Renal cortex interstitium (tissue), 11 donors: ENCODE measurements around the gene SIK3. TPM values are rescaled to one million over a fixed set of nuclear protein-coding genes. Genes with fewer than 3 reads are reported as not detected.
"Not testable (repeated sequence)": the region's sequence is repeated elsewhere in the genome, so short reads cannot be mapped to it uniquely, and the experiment has no call there.

ENCODE experiments used
- DNase-seq, 11 donors: peaks; one replicate each; pipeline ENCODE4 v3.0.0-alpha.2; 2013; ENCODE audit warnings: low read depth in 9 of 11, low spot score in 4 of 11; ENCODE audit errors: extremely low read depth in 1 of 11
- polyA plus RNA-seq, 3 donors: library from polyadenylated mRNA; unstranded; fragments of 120-200 nt; gene quantifications; one replicate each; pipeline ENCODE4 v1.2.1, GENCODE V29; 2013; ENCODE audit not compliant: insufficient read length in 3 of 3

SIK3 gene
- polyA plus RNA-seq, 3 donors: 34.7 to 48.6 (median 36.1) TPM

DNA sequence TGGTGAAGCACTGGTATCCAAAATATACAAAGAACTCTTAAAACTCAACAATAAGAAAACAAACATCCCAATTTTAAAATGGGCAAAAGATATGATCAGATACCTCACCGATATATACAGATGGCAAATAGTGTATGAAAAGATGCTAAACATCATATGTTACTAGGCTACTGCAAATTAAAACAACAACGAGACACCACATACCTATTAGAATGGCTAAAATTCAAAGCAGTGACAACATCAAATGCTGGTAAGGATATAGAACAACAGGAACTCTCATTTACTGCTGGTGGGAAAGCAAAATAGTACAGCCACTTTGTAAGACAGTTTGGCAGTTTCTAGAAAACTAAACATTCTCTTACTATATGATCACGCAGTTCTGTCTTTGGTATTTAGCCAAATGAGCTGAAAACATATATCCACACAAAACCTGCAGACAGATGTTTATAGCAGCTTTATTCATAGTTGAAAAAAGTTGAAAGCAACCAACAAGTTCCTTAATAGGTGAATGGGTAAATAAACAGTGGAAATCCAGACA is 38.5 kb downstream of the SIK3 start:
- DNase-seq: no peak

DNA sequence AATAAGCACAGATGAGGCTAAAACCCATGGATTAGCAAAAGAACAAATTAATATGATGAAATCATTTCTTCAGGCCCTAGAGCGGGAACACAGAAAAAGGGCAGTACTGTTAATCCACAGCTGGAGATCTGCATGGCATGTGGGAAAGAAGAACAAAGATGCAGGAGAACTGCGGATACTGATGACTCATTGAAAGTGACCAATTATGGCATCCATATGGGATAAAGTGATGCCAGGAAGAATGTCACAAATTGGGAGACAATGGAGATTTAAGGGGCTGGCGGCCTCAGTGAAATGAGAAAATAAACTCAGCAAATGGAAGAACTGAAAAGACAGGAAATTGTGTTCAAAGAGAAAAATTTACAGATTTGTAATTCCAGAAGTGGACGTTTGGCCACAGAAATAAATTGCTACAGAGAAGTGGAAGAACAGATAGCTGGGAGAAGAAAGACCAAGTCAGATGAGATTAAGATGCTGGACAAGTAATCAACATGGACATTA is 39.4 kb downstream of the SIK3 start:
- no peak for DNase-seq

DNA sequence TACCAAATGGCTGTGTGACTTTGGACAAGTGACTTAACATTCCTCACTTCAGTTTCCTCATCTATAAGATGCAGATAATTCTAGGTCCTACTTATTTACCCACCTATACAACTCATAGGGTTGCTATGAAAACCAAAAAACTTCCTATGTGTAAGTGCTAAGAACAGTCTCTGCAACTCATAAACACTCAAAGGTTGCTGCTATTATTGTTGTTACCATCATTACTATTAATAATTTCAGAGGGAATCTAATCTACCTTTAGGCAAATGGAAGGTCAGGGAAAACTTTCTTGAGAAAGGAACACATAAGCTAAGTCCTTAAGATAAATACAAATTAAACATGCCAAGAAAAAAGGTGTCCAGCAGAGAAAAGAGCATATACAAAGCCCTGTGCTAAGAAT is 40.5 kb downstream of the SIK3 start:
- DNase-seq: no peak

DNA sequence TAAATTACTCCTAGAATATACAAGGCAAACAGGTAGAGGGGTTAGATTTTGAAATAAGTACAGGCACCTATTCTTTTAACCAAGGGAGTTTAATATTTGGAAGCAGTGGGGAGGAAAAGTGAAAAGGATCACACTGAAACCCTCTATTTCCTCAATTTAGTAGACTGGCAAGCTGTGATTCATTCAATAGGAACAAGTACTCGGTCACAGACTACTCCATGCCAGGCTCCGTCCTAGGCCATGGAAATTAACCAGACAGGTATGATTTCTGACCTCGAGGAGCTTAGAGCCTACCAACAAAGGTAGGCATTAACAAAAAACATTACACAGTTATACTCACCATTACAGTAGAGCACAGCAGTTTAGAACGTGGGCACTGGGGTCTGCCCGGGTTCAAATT is 40.9 kb downstream of the SIK3 start:
- DNase-seq: no peak

DNA sequence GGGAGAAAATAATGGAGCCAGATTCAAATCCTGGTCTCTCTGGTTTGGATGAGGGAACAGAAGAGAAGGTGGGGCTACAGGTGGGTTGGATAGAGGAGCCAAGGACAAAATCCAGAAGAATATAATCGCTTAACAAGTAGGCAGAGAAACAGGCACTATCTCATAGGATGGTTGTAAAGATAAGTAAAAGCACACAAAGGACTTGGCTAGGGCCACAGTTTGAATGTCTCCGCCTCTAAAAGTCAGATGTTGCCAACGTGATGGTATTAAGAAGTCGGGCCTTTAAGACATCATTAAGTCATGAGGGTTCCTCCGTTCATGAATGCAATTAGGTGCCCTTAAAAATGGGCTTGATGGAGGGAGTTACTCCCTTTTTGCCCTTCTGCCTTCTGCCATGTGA is 42.8 kb downstream of the SIK3 start:
- DNase-seq: no peak

DNA sequence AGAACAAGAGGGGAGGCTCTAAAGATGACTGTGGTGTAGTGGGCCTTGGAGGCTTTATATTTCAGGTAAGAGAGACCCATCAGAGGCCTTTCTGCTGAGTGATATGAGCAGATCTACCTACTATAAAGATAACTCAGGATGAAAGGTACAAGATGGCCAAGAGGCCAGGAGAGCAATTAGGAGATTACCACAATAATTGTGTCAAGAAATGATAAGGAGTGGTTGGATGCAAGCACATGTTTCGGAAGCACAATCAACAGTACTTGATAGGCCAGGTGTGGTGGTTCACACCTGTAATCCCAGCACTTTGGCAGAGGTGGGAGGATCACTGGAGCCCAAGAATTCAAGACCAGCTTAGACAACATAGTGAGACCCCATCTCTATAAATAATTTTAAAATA is 43.8 kb downstream of the SIK3 start:
- DNase-seq: no peak

DNA sequence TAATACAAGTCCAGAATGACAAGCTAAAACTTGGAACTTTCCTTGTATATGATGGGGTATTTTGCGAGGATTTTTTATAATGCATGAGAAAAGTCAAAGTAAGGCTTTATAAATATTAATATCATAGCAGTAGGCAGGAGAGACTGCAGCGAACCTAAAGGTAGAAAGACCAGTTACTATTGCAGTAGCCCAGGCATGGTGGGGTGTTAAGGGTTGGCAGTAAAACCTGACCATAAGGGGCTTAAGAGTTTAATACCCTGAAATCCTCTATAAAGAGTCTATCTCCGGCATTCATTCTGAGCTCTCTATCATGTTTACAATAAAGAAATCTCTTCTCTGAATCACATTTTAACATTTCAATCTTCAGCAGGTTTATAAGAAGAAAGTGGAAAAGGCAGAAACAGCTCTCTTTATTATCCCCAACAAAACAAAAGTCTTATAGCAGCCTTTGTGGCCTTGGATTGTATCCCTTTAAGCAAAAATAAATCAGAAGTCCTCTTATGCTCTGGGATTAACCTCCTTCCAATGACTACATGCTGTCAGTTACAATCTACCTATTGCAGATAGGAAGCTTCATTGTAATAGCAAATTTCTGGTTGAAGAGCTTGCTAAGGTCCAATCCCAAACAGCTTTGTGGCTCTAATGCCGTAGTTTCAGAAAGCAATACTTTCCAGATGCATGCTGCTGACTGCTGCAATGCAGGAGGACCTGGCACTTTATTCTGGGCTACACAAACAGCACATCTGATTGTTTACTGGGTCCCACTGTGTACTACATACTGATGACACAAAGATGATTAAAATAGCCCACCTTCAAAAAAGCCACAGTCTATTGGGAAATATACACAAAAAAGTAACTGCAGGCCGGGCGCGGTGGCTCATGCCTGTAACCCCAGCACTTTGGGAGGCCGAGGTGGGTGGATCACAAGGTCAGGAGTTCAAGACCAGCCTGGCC is 45.8 kb downstream of the SIK3 start:
- no peak for DNase-seq

DNA sequence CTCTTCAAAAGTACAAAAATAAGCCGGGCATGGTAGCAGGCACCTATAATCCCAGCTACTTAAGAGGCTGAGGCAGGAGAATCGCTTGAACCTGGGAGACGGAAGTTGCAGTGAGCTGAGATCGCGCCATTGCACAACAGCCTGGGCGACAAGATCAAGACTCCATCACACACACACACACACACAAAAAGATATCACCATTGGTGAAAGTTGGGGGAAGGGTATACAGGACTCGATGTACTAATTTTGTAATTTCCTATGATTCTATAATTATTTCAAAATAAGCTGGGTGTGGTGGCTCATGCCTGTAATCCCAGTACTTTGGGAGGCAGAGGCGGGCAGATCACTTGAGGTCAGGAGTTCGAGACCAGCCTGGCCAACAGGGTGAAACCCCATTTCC is 48.1 kb downstream of the SIK3 start:
- DNase-seq: not testable (repeated sequence)

DNA sequence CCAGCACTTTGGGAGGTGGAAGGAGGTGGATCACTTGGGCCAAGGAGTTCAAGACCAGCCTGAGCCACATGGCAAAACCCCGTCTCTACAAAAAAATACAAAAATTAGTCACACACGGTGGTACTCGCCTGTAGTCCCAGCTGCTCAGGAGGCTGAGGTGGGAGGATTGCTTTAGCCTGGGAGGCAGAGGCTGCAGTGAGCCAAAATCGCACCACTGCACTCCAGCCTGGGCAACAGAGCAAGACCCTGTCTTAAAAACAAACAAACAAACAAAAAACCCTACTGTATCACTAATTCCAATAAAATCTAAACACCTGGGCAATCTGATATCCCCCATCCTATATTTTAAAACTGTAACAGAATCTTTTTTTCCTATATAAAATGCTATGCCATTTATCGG is 51.6 kb downstream of the SIK3 start:
- DNase-seq: not testable (repeated sequence)

DNA sequence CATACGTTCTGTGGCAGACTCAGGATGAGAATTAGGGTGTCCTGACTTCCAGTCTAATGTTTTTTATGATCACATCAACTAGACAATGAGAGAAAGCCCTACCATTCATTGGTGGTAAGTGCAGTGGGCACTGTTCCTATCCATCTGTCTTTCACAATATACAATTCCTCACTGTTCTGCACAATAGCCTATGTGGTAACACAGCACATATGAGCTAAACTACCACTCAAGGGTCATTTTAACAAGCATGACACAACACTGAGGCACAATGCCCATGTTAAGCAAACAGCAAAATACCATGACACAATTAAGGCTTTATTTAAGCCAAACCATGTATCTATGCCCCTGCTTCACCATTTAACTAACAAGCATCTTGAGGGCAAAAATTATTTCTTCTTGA is 52.3 kb downstream of the SIK3 start:
- DNase-seq: no peak

DNA sequence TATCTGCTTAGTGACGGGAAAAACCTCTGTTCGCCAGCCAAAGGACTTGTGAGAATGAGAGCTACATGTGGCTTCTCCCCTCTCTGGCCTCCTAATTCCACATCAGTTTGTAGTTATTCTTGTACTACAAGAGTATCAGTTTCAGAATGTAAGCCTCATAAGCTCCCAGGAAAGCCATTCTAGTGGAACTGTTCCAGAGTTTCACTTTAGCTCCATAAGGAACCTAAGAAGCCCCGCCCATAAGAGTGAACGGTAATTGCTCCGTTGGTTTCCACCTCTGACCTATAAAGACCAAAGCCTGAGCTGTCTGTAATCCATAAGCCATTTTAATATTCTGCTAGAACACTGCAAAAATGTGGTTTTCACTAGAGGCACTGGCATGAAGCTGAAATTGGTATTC is 53.0 kb downstream of the SIK3 start:
- peak; percentile 36 to 72 (median 49) for DNase-seq

DNA sequence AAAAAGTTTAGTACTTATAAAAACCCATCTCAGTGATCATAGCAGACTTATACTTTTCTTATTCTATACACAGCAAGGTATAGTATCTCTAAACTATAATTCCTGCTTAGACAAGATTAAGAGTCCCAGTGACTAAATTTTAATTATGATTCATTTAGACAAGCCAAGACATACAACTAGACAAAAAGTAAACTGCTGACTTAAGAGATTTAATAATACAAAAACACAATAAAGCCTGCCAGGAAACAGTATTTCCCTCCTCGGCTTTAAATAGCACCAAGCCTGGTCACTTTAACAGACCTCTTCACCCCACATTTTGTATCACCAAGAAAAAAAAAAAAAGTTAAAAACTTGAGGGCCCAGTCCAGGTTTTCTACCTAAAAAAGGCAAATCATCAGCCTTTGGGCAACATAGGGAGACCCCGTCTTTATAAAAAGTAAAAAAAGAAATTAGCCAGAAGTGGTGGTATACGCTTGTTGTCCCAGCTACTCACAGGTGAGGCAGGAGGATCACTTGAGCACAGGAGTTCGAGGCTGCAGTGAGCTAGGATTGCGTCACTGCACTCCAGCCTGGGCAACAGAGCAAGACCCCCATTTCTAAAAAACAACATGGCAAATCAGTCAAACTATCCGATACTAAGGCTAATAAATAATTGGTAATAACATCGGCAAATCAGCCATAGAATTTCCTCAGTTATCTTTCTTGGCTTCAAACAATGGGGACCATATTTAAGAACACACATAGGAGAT is 53.8 kb downstream of the SIK3 start:
- no peak for DNase-seq

DNA sequence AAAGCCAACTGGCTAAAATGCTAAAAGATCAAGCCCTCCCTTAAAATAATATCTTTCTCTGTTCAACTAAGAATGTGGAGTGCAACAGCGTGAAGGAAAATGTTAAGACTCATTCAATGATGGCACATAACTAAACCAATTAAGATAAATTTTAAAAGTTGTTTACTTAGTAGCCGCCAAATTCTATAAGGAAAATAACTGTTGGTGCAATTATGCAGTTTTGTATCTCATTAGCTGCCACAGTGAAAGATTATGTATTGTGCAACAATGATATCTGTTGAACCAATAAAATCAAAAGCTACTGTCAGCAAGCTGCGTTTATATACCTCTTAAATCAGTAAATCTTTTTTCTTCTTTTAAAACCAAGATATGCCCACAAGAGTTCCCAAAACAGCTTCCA is 55.5 kb downstream of the SIK3 start:
- DNase-seq: no peak

DNA sequence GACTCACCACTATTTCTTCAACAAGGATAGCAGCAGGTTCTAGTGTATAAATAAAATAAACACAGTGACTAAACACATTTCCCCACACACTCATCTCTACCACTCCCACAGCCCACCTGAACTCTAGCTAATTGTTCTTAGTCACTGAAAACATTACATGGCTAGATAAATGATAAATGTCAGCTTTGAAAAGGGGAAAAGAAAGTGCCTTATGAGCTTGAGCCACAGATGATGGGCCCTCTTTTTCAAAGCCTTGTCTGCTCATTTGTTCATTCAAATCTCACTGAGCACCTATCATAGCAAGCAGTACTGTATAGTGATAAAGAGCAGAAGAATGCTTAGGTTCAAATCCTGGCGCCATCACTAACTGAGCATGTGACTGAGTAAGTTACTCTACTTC is 58.3 kb downstream of the SIK3 start:
- DNase-seq: no peak

DNA sequence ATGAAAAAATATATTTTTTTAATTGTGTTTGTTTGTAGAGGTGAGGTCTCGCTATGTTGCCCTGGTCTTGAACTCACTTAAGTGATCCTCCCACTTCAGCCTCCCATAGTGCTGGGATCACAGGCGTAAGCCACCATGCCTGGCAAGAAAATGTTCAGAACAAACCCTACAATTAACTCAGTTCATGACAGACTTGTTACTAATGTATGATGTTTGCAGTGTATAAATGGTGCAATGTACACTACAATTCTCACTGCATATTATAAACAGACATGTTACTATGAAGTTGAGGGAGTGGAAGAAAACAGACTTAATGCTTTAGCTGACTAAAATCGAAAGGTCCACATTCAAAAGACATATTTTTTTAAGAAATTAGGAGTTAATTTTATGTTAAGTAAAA is 59.0 kb downstream of the SIK3 start:
- no peak for DNase-seq

DNA sequence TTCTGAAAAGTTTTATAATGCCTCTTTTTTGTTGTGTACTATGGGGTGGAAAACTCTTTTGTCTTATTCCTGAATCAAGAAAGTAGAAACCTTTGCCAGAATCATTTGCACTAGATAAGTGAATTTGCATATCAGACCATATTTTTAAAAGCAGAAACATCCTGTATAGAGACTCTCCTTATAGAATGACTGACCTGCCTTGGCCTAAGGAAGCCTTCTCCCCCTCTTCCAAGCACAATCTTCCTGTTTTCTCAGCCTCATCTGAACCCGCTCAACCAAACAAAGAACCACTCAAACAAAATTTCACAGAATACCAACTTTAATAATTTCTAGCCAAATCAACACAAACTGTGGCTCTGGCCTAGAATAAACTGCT is 60.3 kb downstream of the SIK3 start:
- no peak for DNase-seq

DNA sequence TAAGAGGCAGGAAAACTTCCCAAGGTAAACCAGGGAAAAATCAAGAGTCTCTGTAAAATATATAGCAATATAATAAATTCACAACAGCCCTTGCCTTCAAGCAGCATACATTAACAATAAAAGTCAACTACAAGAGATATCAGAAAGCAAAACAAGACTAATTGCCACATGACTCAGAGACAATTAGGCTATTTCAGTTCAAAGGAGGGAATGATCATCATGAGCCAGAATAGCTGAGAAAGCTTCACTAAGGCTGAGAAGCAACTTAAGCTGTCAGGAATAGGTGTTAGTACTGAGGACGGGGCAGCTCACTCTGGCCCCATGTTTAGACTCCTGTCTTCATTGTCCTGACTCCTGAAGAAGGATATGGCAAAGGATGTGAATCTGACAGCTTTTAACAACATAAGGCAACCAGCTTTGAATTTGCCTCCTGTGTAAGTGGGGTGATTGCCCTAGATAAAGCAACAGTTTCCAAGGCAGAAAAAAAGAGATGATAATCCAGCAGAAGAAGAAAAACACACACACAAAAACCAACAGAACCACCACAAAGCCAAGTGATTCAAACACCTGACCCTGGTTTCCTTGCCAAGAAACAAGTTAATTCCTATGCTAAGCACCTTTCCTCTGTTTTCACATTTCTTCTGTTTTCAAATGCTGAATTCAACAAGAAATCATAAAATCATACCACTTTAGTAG is 60.8 kb downstream of the SIK3 start:
- DNase-seq: no peak

DNA sequence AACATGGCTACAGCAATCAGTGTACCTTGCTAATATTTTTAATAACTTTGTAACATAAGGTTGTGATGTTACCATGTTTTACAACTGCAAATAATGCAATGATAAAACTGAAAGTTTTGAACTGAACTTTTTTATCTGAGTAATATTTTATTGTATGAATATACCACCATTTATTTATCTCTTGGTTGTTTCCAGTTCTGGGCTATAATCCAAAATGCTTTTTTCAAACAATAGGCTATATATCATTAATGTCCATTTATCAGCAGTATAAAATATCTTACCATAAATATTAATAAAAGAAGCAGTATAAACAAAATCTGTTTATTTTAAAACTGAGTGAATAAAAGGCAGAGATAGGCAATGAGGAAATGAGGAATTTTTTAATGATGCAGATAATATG is 63.3 kb downstream of the SIK3 start:
- DNase-seq: no peak

DNA sequence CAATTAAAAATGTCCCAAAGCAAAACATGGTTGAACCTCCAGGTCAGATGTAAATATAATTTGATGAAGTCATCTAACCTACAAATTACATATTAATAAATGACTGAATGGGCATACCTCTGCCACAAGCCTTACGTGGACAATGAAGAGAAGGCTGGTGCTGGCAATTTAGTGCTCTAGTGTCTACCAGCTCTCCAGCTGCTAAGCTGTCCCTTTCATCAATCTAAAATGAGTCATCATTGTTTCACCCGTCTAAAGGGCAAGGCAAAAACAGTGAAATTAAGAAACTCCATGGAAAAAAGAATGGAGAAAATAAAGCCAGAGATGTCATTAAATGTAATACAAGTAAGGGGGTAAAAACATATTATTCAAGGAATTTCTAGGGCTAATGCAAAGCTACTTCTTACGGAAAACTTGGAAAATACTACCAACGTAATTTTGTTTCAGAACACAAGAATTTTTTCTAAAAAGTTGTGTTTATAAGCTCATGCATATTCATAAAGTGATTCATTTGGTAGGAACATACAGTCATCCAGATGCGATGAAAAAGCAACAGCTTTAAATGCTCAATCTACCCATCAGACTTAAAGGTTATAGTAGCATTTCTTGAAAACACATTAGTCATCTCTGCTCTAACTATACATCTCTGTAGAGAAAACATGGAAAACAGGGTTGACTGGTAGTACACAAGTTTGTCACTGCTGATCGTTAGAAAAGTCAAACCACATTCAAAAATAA is 71.5 kb downstream of the SIK3 start:
- DNase-seq: no peak
